Measurements from ENCODE around the gene TLX2. TPM values are rescaled to one million over a fixed set of nuclear protein-coding genes. Genes with fewer than 3 reads are reported as not detected.

The TLX2 gene
- polyA plus RNA-seq, 1 experiment, result not detected

- TF ChIP-seq CTCF (IDR thresholded peaks at IDR 0.05; ENCODE audit: insufficient read depth, low read depth, low read length), result no peak
- H3K4me3 ChIP-seq (ENCODE audit: low read depth, low read length), result no peak overlapping the region
These were observed 17.4 kb downstream of the TLX2 start for GRCh38 chr2:74531666-74532065.

GRCh38 chr2:74532222-74532621 lies 18.0 kb downstream of the TLX2 start:
- DNase-seq (ENCODE audit: low read depth), result no peak
- Histone ChIP-seq H3K4me3 (ENCODE audit: low read depth, low read length) (no peak overlapping the region), H3K36me3 (ENCODE audit: control insufficient read depth, insufficient read depth, low read length) (peaks cover 10% of the 10 kb centered on the region), H3K27me3 (ENCODE audit: control insufficient read depth, insufficient read depth, low read length) (no peaks in the 10 kb centered on the region)
- peak; percentile 27; the same call in 1 of the 2 replicates for TF ChIP-seq CTCF (IDR thresholded peaks at IDR 0.05; ENCODE audit: insufficient read depth, low read depth, low read length)
- ChIA-PET POLR2A (no interaction called here), CTCF (interaction anchor here (0.6 to 2.8 kb wide), 12 partner anchors 7 to 1285 kb away, joined by 3 to 12 read pairs (median 4); partner anchors contain the start of genes CCDC142 and TTC31)

More at GRCh38 chr2:74531666-74532065, 17.4 kb downstream of the TLX2 start:
- H3K27me3 ChIP-seq (ENCODE audit: control insufficient read depth, insufficient read depth, low read length), result no peaks in the 10 kb centered on the region
- peaks cover 15% of the 10 kb centered on the region for H3K36me3 ChIP-seq (ENCODE audit: control insufficient read depth, insufficient read depth, low read length)
- ChIA-PET POLR2A (no interaction called here), CTCF (interaction anchor here (0.6 to 3.1 kb wide), 14 partner anchors 8 to 1285 kb away, joined by 3 to 12 read pairs (median 4); partner anchors contain the start of genes CCDC142 and TTC31)
- no peak for DNase-seq (ENCODE audit: low read depth)

GRCh38 chr2:74533464-74533863 lies 19.2 kb downstream of the TLX2 start:
- ChIA-PET CTCF (interaction anchor here (1.2 to 2.8 kb wide), 5 partner anchors 11 to 56 kb away, joined by 3 to 12 read pairs (median 5); partner anchors contain the start of genes CCDC142 and TTC31), POLR2A (interaction anchor here (0.9 kb wide), 1 partner anchor 55 kb away, joined by 3 read pairs; no protein-coding TSS in a partner anchor)
- Histone ChIP-seq H3K27me3 (ENCODE audit: control insufficient read depth, insufficient read depth, low read length) (no peaks in the 10 kb centered on the region), H3K36me3 (ENCODE audit: control insufficient read depth, insufficient read depth, low read length) (peaks cover 8% of the 10 kb centered on the region; the same call in 1 of the 2 replicates), H3K4me3 (ENCODE audit: low read depth, low read length) (no peak overlapping the region)
- no peak for TF ChIP-seq CTCF (IDR thresholded peaks at IDR 0.05; ENCODE audit: insufficient read depth, low read depth, low read length)
- DNase-seq (ENCODE audit: low read depth), result no peak

- Histone ChIP-seq H3K27me3 (ENCODE audit: control insufficient read depth, insufficient read depth, low read length) (no peaks in the 10 kb centered on the region), H3K36me3 (ENCODE audit: control insufficient read depth, insufficient read depth, low read length) (peaks cover 8% of the 10 kb centered on the region), H3K4me3 (ENCODE audit: low read depth, low read length) (no peak overlapping the region)
- CTCF ChIA-PET, result interaction anchor here (2.1 to 2.8 kb wide), 2 partner anchors 52 to 55 kb away, joined by 5 to 12 read pairs; partner anchors contain the start of genes CCDC142 and TTC31
- DNase-seq (ENCODE audit: low read depth), result no peak
- TF ChIP-seq CTCF (IDR thresholded peaks at IDR 0.05; ENCODE audit: insufficient read depth, low read depth, low read length), result no peak
- POLR2A ChIA-PET, result no interaction called here
These were observed 20.2 kb downstream of the TLX2 start for GRCh38 chr2:74534411-74534810.

GRCh38 chr2:74535440-74535965 lies 21.3 kb downstream of the TLX2 start:
- H3K27me3 ChIP-seq (ENCODE audit: control insufficient read depth, insufficient read depth, low read length), result no peaks in the 10 kb centered on the region
- no peak for DNase-seq (ENCODE audit: low read depth)
- POLR2A ChIA-PET, result no interaction called here
- H3K36me3 ChIP-seq (ENCODE audit: control insufficient read depth, insufficient read depth, low read length), result peaks cover 11% of the 10 kb centered on the region
- H3K4me3 ChIP-seq (ENCODE audit: low read depth, low read length), result no peak overlapping the region
- no peak for TF ChIP-seq CTCF (IDR thresholded peaks at IDR 0.05; ENCODE audit: insufficient read depth, low read depth, low read length)
- CTCF ChIA-PET, result no interaction called here
